Activated T-helper 1 cell treated with anti-CD3 and anti-CD28 coated beads, Interleukin-2, amount 50 U/mL, for 16 hours (primary cell): Measurements from ENCODE around the gene IER5L.

Experiments
- DNase-seq, 2 donors: peaks; one replicate each; pipeline ENCODE4 v3.0.0-alpha.2; 2020; ENCODE audit warnings: low read depth in 1 of 2, low spot score in 1 of 2

IER5L gene

DNA sequence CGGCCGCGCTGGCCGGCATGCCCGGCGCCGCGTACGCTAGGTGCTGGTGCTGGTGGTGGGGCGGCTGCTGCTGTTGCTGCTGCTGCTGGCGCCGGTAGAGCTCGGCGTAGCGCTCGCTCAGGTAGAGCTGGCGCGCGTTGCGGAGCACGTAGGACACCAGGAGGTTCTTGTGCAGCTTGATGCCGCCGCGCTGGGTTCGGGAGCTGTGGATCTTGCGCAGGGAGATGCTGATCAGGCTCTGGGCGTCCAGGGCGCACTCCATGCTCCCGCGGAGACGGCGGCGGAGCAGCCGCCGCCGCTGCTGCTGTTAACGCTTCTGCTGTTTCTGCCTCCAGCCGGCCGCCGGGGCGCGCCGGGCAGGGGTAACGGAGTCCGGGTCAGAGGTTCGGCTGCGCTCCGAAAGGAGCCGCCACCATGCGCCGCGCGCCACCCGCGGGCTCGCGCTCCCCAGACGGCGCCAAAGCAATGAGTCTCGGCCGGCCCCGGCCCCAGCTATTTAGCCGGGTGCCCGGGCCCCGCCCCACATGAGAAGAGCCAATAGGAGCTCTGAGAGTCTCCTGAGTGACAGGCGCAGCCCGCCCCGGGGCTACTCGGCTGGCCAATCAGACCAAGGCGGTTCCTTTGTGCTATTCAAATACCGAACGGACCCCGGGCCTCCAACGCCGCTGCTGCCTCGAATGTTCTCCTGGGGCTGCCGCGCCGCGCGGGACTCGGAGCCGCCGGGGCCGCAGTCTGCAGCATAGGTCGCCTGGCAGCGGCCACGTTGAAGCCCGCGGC is at the start of gene IER5L:
IER5L (minus strand) TSS at position 471 of the 777 bp plus-strand sequence; CDS start at position 262, 209 bp downstream.
- DNase-seq: peak; percentile 86

DNA sequence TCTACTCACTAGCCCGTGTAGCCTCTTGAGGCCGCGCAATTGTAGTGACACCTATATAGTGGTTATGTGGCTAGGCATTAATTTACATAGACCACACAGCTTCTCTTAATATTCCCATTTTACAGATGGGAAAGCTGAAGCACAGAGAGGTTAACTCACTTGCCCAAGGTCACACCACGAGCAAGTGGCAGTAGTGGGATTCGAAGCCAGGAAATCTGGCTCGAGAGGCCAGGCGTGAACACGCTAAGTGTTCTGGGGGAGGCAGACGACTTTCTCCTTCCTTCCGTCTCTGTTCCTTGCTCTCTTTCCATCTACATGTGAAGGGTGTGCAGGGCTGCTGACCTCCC is 49.8 kb upstream of the IER5L start:
- no peak for DNase-seq

DNA sequence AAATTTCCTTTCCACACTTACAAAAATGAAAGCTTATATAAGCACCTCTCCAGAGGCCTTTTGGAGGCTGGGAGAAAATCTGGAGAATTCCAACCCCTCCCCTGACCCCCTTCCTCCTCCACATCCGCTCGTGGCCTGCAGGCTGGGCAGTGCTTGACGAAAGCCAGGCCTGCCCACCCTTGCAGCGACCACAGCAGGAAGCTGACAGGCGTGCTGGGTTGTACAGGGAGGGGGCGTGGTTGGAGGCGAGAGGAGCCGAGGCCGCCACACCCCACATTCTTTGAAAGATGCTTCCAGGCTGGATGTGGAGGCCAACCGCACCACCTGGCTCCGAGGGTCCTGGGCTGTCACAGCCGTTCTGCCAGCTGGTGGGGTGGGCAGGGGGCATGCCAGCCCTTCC is 47.8 kb upstream of the IER5L start:
- no peak for DNase-seq

DNA sequence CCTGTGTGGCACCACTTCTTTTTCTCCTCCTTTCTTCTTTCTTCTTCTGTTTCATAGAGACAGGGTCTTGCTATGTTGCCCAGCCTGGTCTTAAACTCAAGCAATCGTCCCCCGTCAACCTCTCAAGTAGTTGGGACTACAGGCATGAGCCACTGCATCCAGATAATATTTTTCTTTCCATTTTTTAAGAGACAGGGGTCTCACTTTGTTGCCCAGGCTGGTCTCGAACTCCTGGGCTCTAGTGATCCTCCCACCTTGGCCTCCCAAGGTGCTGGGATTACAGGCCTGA is 47.4 kb upstream of the IER5L start:
- DNase-seq: no peak

DNA sequence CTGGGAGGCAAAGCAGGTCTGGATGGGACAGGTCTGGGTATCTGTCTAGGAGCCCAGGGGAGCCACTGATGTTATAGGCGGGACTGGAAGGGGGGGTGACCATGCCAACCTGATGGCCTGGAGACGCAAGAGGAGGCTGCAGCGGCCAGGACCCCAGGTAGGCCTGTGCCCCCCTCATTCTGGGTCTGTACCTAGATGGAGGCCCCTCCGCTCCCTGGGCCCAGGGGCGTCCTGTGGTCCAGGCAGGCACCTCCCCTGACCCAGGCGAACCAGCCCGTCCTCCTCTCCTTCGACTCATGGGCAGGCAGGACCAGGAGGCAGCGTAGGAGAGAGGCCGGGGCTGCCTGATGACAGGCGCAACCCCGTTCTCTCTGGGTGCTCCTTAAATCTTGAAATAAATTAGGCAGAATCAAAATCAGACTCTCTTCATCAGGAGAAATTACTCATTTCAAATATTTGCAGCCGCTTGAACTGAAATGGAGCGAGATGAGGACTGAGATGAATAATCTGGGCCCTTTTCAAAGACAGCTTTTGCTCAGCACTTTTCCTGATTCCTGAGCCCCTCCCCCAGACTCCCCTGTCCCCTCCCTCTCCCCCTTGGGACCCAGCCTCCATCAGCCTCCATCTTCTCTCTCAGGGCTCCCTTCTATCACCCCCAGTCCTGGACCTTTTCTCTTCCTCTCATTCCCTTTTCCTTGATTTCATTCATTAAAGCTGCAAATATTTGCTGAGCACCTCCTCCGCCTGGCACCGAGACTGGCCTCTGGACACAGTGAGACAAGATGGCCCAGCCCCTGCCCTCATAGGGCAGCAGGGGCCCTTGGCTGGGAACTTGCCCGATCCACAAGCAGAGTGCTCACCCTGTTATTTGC is 46.8 kb upstream of the IER5L start:
- no peak for DNase-seq

DNA sequence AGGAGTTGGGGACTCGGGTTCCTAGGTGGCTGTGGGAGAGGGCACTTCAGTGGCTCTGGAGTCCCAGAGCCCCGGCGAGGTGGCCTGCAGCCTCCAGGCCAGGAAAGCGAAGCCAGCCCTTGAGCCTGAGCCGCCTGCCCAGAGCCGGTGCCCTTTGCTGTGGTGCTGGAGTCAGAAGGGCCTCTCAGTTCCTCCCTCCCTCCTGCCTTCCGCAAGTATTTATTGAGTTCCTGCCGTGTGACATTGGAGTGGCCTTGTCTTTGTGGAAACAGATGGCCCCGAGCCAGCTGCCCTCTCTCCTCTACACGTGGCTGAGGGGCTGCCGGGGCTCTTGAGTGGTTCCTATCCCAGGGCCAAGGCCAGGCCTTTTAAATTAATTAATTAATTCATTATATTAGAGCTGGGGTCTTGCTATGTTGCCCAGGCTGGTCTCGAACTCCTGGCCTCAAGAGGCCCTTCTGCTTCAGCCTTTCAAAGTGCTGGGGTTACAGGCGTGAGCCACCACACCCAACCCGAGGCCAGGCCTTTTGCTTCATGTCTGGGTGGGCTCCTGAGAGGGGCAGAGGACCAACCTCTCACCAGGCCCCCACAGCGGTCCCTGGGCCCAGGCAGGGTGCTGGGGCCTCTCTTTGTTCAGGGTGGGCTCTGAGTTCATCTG is 45.6 kb upstream of the IER5L start:
- DNase-seq: no peak

DNA sequence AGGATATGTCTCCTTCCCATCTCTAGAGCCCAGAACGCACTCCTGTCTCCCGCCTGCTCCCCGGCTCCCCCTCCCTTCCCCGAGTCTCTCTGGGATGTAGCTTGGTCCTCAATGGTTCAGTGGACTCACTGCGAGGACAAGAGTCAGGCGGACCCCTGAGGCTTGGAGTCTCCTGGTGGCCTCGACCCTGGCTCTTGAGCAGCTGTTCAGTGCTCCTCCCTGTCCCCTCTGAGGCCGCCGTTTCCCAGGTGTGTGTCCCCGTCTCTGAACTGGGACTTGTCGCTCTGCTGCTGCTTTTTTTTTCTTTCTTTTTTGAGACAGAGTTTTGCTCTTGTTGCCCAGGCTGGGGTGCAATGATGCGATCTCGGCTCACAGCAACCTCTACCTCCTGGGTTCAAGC is 44.8 kb upstream of the IER5L start:
- no peak for DNase-seq

DNA sequence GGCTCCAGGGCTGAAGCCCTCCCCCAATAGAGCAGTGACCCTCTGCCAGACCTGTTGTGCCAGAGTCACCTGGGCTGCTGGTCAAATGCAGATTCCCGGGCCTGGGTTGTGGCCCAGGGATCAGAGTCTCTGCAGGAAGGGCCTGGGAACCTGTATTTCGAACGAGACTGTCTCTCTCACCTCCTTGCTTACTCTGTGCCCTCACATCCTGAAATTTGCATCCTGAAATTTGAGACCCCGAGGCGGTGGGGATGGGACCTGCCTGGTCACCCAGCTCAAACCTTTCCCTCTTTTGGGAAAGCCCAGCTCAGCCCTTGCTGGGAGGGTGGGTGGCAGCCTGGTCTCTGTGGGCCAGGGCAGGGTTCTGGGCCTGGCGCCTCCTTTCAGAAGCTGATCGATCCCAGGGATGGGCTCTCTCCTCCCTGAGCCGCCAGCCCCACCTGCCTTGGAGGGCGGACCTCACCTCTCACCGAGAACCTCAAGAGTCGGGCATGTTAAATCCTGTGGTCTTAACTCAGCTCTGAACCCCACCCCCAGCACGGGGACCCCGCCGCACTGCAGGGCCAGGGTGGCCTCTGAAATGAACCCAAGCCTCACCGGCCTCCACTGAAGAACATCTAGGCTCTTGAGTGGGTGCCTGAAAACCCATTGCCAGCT is 44.0 kb upstream of the IER5L start:
- no peak for DNase-seq

DNA sequence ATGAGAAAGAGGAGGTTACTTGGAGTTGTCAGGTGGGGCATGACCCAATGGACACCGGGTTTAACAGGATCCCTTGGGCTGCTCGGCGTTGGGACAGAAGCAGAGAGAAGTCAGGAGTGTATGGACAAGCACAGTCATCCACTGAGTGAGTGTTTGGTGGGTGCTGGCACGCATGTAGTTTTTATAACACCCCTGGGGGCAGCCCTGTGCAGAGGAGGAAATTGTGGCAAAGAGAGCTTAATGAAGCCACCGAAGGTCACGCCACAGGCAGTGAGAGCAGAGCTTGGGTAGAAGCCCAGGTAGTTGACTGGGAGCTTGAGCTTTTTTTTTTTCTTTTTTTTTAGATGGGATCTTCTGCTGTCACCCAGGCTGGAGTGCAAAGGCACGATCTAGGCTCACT is 43.2 kb upstream of the IER5L start:
- no peak for DNase-seq

DNA sequence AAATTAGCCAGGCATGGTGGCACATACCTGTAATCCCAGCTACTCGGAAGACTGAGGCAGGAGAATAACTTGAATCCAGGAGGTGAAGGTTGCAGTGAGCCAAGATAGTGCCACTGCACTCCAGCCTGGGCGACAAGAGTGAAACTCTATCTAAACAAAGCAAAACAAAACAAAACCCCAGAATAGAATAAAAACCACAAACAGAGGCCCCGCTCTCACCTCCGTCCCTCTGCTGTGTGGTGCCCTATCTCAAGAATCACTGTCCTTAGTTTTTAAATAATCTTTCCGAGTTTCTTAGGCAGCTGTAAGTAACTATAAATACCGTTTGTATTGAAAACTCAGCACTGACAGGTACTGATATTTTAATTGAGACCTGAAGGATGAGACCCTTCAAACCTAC is 42.7 kb upstream of the IER5L start:
- no peak for DNase-seq

DNA sequence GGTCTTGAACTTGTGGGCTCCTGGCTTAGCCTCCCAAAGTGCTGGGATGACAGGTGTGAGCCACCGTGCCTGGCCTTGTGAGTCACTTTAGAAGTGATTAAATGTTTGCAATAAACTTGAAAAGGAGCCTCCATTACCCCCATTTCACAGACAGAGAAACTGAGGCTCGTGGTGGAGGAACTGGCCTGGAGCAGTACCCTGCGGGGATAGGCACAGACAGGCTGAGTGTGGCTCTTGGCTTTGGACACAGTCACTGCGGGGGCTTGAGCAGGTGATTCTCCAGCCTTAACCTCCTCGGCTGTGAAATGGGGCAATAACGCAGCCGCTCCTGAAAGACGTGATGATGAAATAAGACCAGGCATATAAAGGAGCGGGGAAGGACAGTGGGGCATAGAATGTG is 40.9 kb upstream of the IER5L start:
- no peak for DNase-seq

DNA sequence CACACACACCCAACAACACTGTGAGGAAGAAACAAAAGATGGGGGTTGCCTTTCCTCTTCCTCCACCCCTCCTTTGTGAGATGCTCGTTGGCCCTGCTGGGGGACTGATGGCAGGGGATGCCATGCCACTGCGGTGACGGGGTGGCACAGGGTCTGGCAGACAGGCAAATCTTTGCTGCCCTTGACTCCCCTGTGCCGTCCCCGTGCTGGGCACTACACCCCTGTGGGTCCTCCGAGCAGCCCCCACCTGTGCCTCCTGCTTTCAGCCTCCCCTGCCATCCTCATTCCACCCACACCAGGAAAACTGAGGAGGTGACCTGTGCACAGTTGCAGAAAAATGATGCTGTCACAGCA is 40.2 kb upstream of the IER5L start:
- no peak for DNase-seq

DNA sequence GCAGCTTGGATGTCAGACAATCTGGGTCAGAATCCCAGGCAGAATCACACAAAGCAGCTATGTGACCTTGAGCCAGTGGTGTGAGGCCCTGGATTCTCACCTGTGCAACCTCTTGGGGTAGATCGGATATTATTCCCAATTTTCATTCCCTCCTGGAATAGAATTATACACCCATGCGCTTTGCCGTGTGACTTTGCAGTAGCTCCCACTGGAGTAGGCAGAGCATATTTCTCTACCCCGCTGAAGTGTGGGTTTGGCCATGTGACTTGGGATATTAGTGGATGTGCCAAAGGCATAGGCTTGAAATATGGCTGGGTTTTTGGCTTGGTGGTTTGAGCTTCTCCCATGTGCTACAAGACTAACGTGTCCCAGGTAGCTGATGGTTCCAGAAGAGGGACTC is 35.5 kb upstream of the IER5L start:
- DNase-seq: no peak

DNA sequence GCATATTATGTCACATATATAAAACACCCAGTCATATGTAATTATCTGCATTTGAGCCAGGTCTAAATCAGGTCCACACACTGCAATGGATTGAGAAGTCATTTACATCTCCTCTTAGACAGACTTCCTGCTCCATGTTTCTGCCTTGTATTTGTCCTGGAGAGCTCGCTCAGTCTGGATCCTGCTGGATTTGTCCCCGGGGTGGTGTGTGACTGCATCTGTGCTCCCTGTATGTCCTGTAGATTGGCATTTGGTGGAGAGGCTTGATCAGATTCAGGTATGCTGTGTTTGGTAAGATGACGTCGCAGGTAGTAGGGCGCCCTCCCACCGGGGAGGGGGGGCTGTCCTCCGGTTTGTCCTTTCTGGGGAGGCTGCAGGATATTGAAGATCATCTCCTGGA is 33.6 kb upstream of the IER5L start:
- DNase-seq: no peak

DNA sequence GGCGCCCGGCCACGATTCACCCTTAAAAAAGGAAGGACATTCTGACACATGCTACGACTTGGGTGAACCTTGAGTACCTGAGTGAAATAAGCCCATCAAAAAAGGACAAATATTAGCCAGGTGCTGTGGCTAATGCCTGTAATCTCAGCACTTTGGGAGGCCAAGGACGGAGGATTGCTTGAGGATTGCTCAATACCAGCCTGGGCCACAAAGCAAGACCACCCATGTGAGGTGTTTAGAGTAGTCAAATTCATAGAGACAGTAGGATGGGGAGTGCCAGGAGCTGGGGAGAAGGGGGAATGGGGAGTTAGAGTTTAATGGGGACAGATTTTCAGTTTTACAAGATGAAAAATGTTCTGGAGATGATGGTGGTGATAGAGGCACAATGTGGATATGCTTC is 32.1 kb upstream of the IER5L start:
- DNase-seq: no peak

DNA sequence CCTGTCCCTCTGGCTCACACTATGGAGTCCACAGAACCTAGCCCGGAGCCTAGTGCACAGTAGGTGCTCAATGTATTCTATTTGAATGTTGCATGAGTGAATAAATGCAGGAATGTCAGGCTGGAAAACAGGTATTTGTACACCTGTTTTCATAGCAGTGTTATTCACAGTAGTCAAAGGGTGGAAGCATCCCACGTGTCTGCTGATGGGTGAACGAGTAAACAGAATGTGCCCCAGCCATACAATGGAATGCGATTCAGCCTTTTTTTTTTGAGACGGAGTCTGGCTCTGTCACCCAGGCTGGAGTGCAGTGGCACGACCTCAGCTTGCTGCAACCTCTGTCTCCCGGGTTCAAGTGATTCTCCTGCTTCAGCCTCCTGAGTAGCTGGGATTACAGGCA is 31.5 kb upstream of the IER5L start:
- DNase-seq: no peak

DNA sequence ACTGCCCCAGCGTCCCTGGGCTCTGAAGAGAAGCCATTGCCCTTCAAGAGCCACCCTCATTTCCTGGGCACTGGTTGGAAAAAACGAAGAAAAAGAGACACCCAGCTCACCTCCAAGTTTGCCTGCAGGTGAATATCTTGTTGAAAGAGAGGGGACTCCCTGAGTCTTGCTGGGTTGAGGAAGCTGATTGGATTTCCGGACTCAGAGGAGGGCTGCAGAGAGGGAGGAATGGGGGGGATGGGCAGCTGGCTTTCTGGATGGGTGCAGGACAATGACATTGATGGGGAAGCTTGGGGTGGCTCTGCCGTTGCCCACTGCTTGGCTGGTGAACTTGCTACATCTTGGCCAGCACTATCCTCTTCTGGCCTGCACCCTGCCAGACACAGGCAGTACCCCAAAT is 31.0 kb upstream of the IER5L start:
- no peak for DNase-seq

DNA sequence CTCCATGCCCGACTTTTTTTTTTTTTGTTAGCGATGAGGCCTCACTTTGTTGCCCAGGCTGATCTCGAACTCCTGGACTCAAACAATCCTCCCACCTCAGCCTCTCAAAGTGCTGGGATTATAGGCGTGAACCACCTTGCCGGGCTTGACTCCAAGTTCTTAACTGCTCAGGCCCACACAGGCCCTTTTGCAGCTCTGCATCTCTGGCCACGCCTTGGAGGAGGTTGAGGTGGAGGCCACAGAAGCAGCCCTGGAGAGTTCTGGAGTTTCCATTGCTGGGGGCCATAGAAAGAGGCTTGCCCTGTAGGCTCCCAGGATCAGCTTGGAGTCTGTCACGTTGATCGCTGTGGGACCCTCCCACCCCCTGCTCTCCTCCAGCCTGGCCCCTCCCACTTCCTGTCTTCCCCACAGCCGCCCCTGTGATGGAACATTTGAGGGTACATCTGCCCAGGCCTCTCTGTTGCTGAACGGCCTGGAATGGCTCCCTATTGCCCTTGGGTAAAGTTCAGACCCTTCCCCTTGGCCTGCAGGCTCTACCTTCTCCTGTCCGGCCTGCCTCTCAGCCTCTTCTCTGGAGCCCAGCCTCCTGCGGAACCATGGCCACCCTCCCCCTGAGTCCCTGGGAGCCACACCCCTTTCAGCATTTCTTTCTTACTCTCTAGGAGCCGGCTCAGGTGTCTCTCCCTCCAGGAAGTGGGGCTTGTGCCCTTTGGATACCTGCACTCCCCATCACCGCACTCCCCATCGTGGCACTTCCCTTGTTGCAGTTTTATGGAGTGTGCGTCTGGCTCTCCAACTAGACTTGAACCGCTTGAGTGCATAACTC is 30.4 kb upstream of the IER5L start:
- DNase-seq: peak in 1 of 2 donors; percentile 13

DNA sequence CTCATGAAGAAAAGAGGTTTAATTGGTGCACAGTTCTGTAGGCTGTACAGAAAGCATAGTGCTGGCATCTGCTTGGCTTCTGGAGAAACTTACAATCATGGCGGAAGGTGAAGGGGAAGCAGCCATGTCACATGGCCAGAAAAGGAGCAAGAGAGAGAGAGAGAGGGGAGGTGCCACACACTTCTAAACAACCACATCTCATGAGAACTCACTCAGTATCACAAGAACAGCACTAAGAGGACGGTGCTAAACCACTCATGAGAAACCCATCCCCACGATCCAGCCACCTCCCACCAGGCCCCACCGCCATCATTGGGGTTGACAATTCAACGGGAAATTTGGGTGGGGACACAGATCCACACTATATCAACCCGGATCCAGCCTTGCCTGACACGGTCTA is 28.8 kb upstream of the IER5L start:
- DNase-seq: no peak

DNA sequence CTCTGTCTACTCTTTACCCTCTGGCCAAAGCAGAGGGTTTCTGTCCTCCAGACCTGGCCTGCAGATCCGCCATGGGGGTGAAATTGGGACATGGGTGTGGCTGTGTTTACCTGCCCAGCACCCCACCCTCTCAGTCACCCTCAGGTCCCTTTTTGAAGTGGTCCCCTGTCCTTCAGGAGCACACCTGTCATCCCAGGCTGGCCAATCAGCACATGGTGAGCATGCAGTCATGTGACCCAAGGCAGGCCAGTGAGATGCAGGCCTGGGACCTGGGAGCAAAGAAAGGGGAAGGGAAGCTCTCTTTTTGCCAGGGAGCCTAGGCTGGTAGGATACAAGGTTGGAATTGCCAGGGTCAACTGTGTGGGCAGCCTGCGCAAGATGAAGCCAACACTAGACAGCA is 28.3 kb upstream of the IER5L start:
- no peak for DNase-seq

DNA sequence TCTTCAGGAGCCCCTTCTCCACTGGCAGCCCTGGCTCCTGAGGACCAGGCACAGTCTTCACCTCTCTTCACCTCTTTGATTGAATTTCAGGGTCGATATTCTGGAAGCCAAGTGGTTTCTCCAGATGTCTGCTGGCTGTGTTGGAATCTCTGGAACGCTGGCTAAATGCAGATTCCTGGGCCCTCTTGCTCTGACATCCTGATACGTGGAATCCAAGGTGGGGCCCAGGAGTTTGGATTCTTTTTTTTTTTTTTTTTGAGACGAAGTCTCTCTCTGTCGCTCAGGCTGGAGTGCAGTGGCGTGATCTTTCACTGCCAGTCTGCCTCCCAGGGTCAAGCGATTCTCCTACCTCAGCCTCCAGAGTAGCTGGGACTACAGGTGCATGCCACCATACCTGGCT is 26.8 kb upstream of the IER5L start:
- DNase-seq: no peak
